Activated CD4-positive, alpha-beta T cell treated with anti-CD3 and anti-CD28 coated beads, Interleukin-2, amount 50 U/mL, for 48 hours (primary cell): Measurements from ENCODE around the gene SPATA13.
A peak's percentile ranks its signal among the peaks of the same experiment; 100 is the strongest.
"Not testable (repeated sequence)": the region's sequence is repeated elsewhere in the genome, so short reads cannot be mapped to it uniquely, and the experiment has no call there.

Source experiments
- DNase-seq, 2 experiments: peaks; one replicate each; pipeline ENCODE4 v3.0.0-alpha.2; 2020

SPATA13 gene

DNA sequence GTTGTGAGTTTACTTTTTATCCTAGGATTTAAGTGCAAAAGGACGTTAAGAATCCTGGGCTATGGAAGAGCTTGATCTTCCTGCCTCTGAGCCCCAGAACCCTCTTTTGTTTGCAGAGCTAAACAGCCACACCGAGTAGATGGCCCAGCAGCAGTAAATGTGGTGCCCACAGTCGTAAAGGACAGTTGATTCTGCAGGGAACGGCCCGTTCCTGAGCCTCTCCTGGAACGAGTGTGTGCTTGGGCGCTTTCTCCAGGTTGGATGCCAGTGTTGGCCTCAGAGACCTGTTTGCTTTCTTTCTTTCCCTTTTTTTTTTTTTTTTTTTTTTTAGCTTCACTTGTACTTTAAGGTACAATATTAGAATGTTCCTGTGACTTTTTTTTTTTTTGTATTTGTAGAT is 41.7 kb downstream of the SPATA13 start:
- no peak for DNase-seq

DNA sequence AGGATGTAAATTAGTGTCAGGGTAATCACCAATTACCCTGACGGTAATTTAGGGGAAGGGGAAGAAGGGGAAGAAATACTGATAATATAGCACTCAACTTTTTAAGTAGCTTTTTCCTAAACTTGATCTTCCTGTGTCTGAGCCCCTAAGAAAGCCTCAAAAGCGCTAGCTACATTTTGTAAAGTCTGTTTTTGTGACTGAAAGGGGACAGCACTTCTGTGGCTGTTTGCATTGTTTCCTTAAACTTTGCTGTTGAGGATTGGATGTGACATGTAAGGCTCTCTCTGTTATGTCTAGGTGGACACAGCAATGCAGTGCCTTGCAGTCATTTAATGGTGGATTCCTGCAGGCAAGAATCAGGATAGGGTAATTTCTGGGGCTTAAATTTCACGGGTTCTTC is 42.8 kb downstream of the SPATA13 start:
- DNase-seq, result no peak

DNA sequence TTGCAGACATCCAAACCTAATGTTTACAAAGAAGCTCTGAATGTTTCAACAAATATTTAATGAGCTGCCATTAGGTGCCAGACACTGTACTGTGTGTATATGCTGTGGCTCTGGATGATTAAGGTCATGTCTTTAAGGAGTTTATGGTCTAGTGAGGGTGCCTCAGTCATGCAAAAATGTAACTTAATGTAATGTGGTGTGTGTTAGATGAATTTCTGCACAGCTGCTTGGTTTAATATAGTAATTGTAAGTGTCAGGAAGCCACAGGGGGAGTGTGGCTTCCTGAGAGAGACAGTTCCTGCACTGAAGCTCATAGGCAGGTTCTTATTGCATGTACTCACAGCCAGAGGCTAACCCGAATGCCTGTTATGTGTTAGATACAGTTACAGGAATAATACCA is 43.3 kb downstream of the SPATA13 start:
- DNase-seq, result no peak

DNA sequence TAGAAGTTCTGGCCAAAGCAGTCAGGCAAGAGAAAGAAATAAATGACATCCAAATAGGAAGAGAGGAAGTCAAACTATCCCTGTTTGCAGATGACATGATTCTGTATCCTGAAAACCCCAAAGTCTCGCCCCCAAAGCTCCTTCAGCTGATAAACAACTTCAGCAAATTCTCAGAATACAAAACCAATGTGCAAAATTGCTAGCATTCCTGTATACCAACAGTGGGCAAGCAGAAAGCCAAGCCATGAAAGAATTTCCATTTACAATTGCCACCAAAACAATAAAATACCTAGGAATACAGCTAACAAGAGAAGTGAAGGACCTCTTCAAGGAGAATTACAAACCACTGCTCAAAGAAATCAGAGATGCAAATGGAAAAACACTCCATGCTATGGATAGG is 44.6 kb downstream of the SPATA13 start:
- DNase-seq, result not testable (repeated sequence)

DNA sequence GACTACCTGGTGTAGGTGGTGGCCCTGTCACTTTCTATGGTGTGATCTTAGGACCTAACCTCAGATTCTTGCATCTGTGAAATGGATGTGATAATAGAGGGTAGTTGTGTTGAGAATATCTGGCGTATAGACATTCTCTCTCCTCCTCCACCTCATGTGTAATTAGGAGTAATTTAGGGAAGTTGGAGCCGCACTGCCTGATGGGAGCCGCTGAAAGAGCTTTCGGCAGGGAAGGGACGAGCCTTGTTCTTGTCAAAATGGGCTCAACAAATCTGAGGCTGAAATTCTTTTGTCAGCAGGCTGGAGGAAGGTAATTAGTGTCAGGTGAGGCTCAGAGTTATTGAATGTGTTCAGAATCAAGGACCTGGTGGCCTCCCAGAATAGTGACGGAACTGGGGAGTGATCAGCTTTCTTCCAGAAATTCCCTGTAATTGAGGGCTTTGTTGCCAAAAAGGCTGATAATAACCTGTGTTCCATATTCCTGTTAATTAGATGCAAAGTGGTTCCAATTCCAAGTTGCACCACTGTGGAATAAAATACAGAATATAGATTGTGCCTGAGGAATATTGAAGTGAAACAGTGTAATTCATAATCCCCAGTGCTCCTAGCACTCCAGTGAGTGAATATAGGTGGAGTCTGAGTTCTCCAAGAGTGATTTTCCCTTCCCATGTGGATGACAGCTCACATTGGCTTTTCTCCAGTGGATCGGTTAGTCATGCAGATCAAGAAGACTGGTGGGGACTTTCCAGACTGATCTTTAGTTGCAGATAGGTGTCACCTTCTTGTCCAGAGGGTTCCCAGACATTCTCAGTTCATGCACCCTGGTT is 47.5 kb downstream of the SPATA13 start:
- no peak for DNase-seq

DNA sequence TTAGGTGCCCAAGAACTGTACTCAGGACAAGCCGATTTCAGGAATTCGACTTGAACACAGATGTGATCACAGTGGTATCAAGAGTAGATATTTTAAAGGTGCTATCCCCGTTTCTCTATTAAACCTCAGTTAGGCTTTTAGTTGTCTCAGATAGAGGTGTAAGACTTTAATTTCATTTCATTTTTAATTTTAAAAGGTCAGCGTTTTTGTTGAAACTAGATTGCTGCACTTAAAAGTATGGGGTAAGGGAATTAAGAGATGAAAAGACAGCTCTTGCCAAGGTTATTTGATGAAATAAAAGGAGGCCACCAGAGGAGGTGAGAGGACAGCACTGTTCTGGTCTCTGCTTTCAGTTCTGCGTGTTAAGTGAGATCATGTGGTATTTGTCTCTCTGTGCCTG is 48.6 kb downstream of the SPATA13 start:
- DNase-seq, result no peak

DNA sequence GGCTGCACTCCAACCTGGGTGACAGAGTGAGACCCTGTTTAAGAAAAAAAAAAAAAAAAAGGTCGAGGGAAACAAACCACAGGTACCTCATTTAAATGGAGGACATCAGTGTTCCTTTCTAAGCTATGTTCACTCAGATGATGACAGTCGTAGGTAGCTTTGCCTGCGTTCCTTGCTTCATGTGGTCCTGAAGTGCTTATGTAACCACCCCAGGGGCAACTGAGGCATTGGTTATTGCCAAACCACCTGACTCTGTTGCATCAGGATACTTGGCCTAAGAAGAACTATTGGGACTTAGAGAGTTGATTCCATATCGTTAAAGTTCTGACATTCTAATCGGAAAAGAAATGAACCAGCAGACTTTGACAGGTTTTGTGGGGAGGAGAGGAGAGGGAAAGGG is 51.7 kb downstream of the SPATA13 start:
- no peak for DNase-seq

DNA sequence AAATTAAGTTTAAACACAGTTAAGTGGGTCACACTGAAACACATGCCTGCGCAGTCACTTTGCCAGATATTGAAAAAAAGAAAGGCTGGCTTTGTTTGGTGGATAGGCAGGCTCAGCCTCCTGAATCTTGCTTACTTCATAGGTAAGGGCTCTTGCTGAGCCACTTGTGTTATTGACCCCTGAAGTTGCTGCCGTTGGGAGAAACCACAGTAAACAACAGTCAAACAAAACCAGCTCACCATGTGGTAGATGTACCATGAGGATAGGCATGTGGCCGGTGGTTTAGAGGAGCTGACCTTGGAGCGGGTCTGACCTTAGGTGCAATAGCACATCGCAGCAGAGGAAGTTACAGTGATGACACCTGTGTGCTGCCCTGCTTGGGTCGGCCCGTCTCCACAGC is 52.2 kb downstream of the SPATA13 start:
- DNase-seq, result no peak

DNA sequence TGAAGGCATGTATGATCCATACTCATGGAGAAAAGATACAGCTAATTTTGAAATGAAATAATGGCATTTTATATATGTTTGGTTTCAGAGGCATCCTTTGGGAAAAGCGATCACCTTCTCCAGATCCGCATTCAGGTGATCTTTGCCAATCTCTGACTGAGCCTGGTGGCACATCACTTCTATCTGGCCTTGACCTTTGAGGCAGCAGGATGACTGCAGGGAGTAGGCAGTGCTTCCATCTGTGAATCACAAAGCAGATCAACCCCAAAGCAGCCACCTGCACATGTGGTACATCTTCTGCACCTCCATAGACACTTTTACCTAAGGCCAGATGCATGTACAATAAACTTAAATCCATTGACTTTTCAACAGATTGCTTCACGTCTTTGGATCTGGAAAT is 53.4 kb downstream of the SPATA13 start:
- no peak for DNase-seq

DNA sequence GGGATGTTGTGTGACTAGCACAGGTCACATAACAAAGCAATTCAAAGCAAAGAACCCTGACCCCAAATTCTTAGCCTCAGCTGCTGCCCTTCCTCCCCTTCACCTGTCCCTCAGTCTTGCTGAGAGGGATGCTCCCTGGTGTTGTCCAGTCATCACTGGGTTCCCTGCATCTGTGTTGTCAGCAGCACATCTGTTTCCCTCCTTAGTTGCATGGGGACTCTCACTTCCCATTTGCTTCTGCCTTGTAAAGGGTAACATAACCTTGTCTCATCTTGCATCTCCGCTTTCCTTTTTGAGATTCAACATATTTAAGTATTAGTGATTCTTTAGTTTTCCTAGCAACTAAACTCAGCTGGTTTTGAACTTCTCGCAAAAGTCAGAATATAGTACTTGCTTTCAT is 54.0 kb downstream of the SPATA13 start:
- DNase-seq, result no peak

DNA sequence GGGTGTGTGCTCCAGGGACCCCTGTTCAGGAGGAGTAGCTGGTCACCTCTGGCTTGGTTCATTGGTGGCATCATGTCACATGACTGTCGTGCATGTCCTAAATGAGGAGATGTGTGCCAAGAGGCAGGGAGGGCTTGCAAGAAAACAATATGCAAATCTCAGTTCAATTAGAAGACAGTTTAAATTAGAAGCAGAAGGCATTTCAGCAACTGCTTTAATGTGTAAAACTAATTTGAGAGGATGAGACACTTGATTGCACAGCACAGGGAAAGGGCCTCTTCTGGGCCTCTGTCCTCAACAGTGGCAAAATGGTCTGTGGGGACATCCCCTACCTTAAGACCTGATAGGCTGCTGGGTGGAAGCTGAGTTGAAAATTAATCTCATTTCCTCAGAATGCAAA is 54.6 kb downstream of the SPATA13 start:
- no peak for DNase-seq

DNA sequence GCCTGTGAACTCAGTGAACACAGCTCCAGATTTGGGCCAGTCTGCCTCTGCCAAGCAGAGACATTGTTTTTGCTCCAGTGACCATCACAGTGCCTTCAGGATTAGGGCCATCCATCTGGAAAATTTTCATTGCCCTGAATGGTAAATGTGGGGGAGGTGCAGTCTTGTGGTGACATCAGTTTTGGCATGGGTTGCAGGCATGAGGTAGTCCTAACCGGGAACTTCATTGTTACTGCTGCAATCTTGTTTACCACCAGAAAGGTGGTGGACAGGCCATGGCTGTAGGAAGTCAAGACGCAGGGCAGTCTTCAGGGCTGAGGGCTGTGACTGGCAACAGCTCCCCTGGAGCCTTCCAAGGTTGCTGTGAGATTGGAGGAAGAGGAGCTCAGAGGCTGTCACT is 55.2 kb downstream of the SPATA13 start:
- no peak for DNase-seq

DNA sequence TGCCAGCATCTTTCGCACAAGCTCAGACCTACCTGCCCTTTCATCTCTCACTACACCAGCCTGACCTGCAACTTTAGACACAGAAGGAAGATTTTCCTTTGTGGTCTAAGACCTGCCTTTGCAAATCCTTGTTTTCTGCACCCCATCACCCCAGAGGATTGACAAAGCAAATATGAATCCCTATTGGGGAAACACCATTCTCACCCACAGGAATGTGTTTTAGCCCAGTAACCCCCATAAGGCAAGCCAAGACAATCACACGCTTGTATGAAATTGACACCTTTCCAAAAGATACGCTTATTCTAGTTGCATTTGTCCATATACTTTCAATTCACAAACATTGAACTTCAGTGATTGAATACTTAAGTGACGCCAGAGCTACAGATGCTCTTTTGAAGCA is 55.7 kb downstream of the SPATA13 start:
- DNase-seq, result no peak

DNA sequence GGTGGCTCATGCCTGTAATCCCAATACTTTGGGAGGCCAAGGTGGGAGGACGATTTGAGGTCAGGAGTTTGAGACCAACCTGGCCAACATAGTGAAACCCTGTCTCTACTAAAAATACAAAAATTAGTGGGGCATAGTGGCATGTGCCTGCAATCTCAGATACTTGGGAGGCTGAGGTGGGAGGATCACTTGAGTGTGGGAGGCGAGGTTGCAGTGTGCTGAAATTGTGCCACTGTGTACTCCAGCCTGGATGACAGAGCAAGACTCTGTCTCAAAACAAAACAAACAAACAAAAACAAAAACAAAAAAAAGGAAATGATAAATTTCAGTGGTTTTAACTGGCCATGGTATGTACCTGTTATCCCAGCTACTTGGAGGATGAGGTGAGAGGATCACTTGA is 56.3 kb downstream of the SPATA13 start:
- DNase-seq, result not testable (repeated sequence)

DNA sequence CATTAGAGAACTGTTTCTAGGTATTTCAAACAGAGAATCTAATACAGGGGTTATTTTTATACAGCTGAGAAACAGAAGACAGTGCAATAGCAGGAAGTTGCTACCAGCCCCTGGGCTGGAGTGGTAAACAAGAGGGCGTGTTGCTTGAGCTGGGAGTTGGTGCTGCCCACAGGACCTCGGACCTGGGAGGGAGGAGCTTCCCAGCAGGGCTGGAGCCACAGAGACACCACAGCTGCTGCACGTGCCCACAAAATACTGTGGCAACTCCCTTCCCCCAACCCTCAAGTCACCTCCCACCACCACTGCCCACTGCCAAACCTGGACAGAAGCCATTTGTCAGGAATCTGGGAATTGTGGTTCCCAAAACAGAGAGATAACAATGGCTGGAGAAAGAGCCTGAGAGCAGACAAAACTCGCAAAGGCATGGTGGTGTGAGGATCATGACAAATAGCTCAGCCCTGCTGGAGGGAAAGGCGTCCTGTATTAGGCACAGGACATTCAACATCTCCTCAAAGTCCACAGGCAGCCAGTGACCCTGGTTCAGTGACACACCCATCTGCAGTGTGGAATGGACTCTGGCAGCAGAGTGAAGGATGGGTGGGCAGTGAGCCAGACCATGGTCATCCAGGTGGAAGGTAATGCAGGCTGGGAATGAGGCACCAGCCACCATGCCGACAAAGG is 57.2 kb downstream of the SPATA13 start:
- DNase-seq, result no peak

DNA sequence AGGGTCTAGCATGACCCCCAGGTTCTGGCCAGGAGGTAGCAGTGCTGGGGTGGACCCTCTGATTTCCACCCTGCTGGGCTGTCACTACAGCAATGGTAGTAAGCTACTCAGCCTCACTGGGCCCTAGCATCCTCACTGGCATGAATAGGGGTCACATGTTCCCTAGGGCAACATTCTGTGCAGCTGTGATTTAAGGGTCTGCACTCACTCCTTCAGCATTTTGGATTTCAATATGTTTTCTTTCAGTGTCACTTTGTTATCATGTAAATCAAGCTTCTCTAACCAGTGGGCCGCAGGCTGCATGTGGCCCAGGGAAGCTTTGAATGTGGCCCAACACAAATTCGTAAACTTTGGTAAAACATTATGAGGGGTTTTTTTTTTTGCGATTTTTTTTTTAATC is 57.8 kb downstream of the SPATA13 start:
- no peak for DNase-seq

DNA sequence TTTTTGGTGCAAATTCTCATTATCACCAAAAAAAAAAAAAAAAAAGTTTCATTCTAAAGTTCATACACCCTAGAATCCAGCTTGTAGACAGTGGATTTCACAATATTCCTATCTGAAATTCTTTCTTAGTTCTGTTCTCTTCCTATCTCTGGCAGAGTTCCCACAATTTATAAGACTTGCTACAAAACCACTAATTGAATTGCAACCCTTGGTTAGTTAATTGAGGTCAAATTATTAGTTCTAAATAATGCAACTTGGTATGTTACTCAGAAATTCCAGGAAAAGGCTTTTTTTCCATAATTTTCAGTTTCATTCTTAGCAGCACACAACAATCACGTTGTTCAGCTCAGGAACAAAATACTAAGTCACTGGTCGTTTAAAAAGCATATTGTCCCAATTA is 58.5 kb downstream of the SPATA13 start:
- DNase-seq, result no peak

DNA sequence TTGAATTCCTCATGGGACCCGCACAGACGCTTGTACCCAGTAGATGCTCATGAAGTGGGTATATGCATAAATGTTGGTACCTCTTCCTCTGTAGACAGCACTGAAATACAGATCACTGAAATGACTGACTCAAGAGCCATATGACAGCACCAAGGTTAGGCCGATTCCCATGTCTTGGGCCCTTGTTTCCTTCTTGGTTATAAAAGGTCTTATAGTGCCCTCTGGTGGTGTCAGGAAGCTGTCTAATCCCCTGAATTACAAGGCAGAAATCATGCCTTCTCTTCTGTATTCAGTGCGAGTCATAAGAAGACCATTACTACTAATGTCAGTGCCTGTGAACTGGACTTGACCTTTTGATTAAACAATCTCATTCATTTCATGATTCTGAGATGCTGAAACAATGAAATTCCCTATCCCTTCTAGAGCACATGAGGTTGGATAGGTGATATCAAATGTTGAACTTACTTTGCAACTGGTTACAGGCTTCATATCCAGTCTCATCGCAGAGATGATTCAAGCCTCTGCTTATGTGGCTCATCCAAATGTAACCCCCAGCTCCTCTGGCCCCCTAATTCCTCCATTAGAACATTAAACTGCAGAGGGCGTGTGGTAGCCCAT is 59.7 kb downstream of the SPATA13 start:
- DNase-seq, result peak; percentile 26 to 58

DNA sequence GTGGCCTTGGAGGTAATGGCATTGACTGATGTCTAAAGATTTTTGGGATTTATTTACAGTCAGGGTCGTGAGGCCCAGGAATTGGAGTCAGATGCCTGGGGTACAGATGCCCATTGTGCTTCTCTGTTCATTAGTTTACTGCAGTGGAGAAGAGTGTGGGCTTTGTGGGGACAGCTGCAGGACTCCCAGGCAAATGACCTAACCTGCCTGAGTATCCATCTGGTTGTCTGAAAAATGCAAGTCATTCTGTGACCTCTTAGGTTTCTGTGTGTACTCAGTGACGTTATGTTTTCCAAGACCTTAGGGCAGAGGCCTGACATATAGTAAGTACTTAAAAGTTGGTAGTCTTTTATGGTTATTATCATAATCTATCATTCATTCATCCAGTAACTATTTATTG is 60.5 kb downstream of the SPATA13 start:
- no peak for DNase-seq

DNA sequence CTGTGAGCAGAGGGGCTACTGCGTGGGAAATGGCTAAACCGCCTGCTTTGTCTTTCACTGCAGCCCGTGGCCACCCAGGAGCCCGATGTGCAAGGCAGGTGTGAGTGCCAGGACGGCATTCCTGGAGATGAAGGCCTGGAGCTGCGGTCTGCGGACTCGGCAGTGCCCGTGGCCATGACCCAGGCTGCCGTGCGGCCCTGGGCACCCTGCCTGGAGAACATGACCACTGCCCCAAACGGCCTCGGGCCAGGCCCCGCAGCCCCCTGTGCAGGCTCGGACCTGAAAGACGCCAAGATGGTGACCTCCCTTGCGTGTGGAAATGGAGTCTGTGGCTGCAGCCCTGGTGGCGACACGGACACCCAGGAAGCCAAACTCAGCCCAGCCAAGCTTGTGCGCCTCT is 62.2 kb downstream of the SPATA13 start:
- DNase-seq, result no peak

DNA sequence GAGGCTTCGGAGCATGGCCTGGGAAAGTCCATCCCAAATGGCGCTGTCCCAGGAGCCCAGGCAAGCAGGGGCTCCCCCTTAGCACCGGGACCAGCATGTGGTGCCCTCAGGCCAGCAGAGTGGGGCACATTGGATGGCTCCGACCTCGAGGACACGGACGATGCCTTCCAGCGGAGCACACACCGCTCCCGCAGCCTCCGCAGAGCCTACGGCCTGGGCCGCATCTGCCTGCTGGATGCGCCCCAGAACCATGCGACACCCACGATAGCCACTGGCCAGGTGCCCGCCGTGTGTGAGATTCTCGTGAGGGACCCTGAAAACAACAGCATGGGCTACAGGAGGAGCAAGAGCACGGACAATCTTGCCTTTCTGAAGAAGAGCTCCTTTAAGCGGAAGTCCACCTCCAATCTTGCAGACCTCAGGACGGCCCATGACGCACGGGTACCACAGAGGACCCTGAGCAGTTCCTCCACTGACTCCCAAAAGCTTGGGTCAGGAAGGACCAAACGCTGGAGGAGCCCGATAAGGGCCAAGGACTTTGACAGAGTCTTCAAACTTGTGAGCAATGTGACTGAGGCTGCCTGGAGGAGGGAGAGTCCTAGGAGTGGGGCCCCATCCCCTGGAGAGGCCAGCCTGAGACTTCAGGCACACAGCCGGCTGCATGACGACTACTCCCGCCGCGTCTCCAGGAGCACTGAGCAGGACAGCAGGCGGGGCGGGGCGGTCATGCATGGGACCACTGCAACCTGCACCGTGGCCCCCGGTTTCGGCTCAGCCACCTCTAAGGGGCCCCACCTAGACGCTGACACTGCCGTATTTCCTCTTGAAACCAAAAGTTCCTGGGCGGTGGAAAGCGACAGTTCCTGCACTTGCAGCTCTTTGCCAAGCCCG is 63.1 kb downstream of the SPATA13 start:
- no peak for DNase-seq

DNA sequence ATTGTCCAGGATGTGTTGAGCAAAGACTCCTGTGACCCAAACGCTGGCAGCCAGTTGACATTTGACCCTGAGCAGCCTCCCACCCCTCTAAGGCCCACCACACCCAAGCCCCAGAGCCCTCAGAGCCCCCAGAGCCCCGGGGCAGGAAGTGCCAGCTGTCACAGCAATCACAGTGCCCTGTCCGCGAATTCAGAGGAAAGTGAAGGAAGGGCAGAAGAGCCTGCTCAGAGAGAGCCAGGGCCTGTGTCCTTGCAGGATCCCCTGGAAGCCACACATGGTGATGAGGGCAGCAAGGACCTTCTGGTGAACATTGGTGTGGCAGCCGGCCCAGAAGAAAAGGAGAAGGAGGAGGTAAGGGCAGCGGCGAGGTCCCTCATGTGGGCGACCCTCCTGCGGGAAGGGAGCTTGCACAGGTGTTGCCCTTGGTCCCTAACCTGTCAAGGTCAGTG is 63.7 kb downstream of the SPATA13 start:
- DNase-seq, result no peak

DNA sequence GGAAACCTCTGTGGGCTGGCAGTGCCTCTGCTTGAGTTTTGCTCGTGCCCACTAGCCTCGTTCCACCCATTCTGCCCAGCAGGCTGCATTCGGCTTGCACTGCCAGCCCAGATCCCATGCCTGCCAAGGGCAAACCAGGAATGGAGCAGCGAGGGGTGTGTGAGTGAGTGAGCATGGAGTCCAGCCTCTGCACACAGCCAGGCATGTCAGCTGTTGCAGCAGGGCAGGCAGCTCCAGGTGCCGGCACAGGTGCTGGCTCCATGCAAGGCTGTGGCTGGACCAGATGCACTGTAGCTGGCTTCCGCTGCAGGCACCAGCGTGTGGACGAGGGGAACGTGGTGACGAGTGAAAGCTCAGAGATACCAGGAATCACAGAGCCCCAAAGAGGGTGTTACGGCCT is 64.5 kb downstream of the SPATA13 start:
- no peak for DNase-seq
